Pons (tissue), 1 donor: ENCODE results near the gene GPR150.

Experiments used
- DNase-seq: peaks from one replicate; pipeline ENCODE4 v3.0.0-alpha.2; 2016; ENCODE audit warnings: low spot score

GPR150 gene

GRCh38 chr5:95620030-95620869 lies at the start of gene GPR150:
Gene GPR150 (plus strand): TSS chr5:95620087. CDS start chr5:95620276, 189 bp downstream.
- no peak for DNase-seq

GRCh38 chr5:95572016-95572415 lies 47.9 kb upstream of the GPR150 start:
- DNase-seq, result no peak

DNA sequence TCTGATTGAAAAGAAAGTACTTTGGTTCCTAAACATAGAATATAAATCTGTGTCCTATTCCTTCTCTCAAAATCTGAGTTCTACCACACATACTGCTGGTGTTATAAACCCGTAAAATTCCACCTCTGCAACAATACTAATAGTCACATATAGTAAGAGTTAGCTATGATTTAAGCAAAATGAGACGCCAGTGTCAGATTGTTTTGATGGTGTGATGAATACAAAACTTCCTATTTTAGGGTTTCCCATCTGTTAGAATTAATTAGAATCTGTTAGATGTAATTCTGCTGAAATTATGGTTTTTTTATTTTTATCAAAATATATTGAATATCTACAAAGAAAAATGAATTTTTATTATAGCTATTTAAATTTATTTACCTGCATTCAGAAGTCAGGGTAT lies 38.3 kb upstream of the GPR150 start:
- no peak for DNase-seq

GRCh38 chr5:95583992-95584391 lies 35.9 kb upstream of the GPR150 start:
- no peak for DNase-seq

DNA sequence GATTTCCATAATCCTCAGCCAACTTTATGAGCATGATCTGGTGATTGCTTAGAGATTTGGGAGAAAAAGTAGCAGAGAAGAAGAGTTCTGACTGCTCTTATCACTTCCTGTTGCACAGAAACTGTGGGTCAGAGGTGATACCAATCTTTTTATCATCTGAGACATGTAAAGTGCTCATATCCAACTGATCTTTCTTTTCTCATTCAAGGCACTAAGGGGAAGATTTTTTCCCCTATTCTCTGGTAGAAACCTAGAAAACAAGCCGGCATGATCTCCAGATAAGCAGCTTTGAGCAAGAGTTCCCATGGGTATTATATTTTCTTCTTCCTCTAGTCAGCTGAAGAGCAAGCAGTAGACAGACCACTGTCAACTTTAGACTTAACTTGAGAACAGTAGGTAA lies 29.0 kb upstream of the GPR150 start:
- no peak for DNase-seq

- no peak for DNase-seq
Measured at GRCh38 chr5:95591490-95591901, 28.4 kb upstream of the GPR150 start.

GRCh38 chr5:95595289-95595931 lies 24.5 kb upstream of the GPR150 start:
- DNase-seq, result no peak

- DNase-seq, result no peak
Measured at GRCh38 chr5:95599252-95599651, 20.6 kb upstream of the GPR150 start.

GRCh38 chr5:95600557-95600956 lies 19.3 kb upstream of the GPR150 start:
- DNase-seq, result no peak

DNA sequence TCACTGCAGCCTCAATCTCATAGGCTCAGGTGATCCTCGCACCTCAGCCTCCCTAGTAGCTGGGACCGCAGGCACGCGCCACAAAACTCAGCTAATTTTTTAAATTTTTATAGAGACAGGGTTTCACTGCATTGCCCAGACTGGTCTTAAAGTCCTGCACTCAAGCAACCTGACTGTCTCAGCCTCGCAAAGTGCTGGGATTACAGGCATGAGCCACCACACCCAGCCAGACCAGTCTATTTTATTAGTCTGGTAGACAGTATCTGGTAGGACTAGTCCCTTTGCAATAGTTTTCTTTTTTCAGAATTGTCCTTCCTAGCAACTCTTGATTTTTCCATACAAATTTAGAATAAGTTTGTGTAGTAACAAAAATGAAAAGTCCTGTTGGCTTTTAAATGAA lies 14.1 kb upstream of the GPR150 start:
- no peak for DNase-seq

GRCh38 chr5:95606419-95606818 lies 13.5 kb upstream of the GPR150 start:
- no peak for DNase-seq

DNA sequence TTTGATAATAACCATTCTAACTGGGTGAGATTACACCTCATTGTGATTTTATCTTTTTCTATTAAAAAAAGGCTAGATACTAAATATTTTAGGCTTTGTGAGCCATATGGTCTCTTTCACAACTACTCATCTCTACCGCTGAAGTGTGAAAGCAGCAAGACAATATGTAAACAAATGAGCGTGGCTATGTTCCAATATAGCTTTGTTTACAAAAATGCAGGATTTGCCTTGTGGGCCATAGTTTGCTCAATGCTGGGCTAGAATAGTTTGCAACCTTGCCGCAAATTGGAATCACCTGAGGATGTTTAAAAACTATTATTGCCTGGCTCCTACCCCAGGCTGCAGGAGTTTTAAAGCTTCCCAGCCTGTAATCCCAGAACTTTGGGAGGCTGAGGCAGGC lies 10.2 kb upstream of the GPR150 start:
- DNase-seq, result no peak

DNA sequence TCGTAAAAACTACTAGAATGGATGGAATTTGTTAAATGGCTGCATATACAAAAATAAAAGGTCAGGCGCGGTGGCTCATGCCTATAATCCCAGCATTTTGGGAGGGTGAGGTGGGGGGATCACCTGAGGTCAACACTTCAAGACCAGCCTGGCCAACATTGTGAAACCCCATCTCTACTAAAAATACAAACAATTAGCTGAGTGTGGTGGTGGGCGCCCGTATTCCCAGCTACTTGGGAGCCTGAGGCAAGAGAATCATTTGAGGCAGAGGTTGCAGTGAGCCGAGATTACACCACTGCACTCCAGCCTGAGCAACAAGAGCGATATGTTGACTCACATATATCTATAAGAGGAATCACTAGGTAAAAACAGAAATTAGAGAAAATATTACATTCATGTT lies 9.3 kb upstream of the GPR150 start:
- no peak for DNase-seq

- no peak for DNase-seq
Measured at GRCh38 chr5:95611396-95611795, 8.5 kb upstream of the GPR150 start.

GRCh38 chr5:95613514-95613913 lies 6.4 kb upstream of the GPR150 start:
- no peak for DNase-seq

DNA sequence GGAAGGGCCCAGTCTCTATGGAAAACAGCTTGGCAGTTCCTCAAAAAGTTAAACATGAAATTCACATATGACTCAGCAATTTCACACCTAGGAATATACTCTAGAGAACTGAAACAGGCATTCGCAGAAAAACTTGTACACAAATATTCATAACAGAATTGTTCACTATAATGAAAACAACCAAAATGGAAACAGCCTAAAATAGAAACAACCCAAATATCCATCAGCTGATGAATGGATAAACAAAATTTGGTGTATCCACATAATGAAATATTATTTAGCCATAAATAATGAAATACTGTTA lies 4.8 kb upstream of the GPR150 start:
- no peak for DNase-seq

GRCh38 chr5:95617057-95617456 lies 2.8 kb upstream of the GPR150 start:
- no peak for DNase-seq

- DNase-seq, result no peak
Measured at GRCh38 chr5:95619096-95619495, 791 bp upstream of the GPR150 start.

GRCh38 chr5:95619514-95620029 lies 315 bp upstream of the GPR150 start:
- DNase-seq, result no peak

DNA sequence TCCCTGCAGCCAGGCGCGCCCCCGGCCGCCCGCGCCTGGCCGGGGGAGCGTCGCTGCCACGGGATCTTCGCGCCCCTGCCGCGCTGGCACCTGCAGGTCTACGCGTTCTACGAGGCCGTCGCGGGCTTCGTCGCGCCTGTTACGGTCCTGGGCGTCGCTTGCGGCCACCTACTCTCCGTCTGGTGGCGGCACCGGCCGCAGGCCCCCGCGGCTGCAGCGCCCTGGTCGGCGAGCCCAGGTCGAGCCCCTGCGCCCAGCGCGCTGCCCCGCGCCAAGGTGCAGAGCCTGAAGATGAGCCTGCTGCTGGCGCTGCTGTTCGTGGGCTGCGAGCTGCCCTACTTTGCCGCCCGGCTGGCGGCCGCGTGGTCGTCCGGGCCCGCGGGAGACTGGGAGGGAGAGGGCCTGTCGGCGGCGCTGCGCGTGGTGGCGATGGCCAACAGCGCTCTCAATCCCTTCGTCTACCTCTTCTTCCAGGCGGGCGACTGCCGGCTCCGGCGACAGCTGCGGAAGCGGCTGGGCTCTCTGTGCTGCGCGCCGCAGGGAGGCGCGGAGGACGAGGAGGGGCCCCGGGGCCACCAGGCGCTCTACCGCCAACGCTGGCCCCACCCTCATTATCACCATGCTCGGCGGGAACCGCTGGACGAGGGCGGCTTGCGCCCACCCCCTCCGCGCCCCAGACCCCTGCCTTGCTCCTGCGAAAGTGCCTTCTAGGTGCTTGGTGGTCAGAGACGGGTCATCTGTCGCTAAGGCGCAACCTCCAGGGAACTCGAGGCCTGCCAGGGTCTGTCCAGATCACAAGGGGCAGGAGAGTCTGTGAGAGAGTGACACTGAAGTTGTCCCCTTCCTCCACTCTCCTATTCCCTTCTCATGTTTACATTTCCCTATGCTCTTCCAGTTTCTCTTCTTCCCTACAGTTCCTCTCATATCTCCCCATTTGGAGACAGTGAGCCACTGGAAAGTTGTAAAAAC lies 1.3 kb downstream of the GPR150 start:
- DNase-seq, result no peak

DNA sequence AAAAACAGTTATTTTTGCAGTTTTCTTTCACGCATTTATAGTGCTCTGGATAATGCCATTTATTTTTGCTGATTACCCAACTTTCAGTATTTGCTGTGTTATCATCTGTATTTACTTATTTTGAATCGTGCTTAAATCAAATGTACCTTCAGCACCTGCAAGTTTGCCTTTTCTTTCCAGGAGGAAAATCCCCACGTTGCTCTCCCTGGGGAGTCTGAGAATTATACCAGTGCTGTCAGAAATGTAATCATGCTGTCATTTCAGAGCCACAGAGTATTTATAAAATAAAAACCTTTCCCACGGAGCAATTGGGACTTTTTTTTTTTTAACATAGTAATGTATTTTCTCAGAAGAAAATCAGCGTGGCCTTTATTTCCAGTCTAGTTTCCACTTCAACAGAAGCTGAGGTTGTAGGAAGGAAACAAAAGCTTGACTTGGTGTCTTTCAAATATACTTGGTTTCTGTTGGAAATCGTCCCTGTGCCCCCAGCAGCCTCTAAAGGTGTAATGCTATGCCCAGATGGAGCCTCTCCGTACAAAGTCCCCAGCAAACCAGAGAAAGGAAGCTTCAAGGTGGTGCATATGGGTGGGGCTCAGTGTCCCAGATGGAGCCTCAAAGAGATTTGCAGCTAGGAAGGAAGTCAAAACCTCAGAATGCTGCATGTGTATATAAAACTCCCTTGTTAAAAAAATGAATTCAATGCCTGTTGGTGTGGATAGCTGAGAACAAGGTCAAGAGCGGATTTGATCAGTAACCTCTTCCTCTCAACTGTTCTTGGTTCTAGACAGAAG lies 2.1 kb downstream of the GPR150 start:
- no peak for DNase-seq

DNA sequence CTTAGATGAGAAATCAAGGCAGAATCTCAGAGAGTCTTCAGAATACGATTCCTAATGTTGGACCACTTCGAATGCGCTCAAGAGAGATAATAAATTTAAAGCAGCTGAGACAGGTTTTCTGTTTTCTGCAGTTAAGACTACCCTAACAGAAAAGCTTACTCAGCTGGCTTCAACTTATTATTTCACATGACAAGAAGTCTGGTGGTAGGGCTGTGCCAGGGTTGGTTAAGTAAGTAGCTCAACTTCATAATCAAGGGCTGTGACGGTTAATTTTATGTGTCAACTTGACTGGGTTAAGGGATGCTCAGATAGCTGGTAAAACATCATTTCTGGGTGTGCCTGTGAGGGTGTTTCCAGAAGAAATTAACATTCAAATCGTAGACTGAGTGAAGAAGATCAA lies 3.8 kb downstream of the GPR150 start:
- no peak for DNase-seq
